Adipocyte (in vitro differentiated cells): Measurements from ENCODE around the gene CES4A.
A peak's percentile ranks its signal among the peaks of the same experiment; 100 is the strongest.

Source experiments
- DNase-seq: peaks from one replicate; pipeline ENCODE4 v3.0.0-alpha.2; 2015; ENCODE audit warnings: low read depth
- H3K27me3 ChIP-seq: replicated peaks from 2 replicates; pipeline ENCODE4 v1.7.0; 2013; ENCODE audit warnings: mild to moderate bottlenecking, low read length, moderate library complexity; ENCODE audit not compliant: control insufficient read depth, insufficient read depth
- H3K36me3 ChIP-seq: 2 replicates; pipeline ENCODE4 v1.7.0; 2013; ENCODE audit warnings: low read length, mild to moderate bottlenecking, moderate library complexity; ENCODE audit not compliant: control insufficient read depth, insufficient read depth, severe bottlenecking
- H3K4me1 ChIP-seq: 2 replicates; pipeline ENCODE4 v1.7.0; 2013; ENCODE audit warnings: mild to moderate bottlenecking, low read length, moderate library complexity; ENCODE audit not compliant: control insufficient read depth, insufficient read depth
- H3K4me3 ChIP-seq: 2 replicates; pipeline ENCODE4 v1.7.0; 2013; ENCODE audit warnings: mild to moderate bottlenecking, low read length, moderate library complexity
- H3K9ac ChIP-seq: 2 replicates; pipeline ENCODE4 v1.7.0; 2013; ENCODE audit warnings: mild to moderate bottlenecking, low read length, moderate library complexity
- H3K9me3 ChIP-seq: 2 replicates; pipeline ENCODE4 v1.7.0; 2013; ENCODE audit warnings: mild to moderate bottlenecking, low read length, moderate library complexity; ENCODE audit not compliant: control insufficient read depth

CES4A gene

DNA sequence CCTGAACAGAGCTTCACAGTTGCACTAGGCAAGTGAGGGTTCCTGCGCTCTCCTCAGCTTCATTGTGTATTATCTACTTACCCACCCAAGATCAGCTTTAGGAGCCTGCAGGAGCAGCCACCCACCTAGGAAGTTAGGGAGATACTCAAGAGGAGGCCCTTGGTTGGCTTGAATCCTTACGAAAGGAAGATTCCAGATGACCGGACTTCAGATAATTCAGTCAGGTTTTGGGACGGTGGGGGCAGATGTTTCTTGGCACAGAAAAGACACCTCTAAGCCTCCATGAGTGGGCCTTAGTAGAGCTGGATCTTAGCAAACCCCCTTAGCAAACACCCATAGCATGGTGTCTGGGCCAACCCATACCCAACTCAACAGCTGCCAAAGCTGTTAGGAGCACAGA is 38.2 kb downstream of the CES4A start:
- Histone ChIP-seq H3K4me1 (peaks cover 26% of the 10 kb centered on the region), H3K9ac (no peak overlapping the region), H3K27me3 (no peaks in the 10 kb centered on the region), H3K4me3 (no peak overlapping the region), H3K36me3 (no peaks in the 10 kb centered on the region), H3K9me3 (no peaks in the 10 kb centered on the region)
- DNase-seq, result no peak

DNA sequence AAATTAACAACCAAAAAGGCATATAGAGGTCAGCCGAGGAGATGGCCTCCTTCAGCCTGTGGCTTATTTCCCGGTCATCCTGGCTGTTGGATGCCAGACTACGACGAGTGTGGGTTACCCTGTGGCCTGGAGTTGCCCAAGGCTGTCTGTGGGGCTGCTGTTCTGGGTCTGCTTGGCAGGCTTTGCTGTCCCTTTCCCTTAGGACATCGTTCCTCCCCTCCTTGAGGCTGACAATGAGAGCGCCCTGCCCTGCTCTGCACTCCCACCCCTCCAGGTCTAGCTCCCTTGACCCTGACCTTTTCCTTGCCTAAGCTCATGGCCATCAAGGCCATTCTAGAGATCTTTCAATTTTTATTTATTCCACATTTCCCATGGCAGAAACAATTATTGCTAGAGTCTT is 38.7 kb downstream of the CES4A start:
- no peak overlapping the region for H3K4me3 ChIP-seq
- DNase-seq, result no peak
- no peaks in the 10 kb centered on the region for H3K27me3 ChIP-seq
- no peaks in the 10 kb centered on the region for H3K9me3 ChIP-seq
- peaks cover 30% of the 10 kb centered on the region for H3K4me1 ChIP-seq
- H3K9ac ChIP-seq, result no peak overlapping the region
- no peaks in the 10 kb centered on the region for H3K36me3 ChIP-seq

DNA sequence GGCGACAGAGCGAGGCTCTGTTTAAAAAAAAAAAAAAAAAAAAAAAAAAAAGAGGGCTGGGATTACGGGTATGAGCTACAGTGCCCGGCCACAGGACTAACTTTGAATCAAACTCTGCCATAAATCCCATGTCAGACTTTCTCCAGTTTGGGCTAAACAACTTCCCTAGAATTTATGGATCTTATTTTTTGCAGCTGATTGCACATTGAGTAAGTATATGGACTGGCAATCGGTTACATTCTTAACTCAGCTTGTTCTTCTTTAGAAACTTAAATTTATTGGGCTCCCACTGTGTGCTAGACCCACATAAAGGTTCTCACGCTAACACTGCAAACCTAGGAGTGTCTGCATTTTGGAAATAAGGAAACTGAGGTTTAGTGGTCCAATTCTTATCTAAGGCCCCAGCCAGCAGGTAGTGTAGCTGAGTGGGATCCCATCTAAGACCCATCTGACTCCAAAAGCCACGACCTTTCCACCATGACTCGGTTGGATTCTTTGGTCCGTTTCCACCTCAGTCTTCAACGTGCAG is 39.8 kb downstream of the CES4A start:
- H3K9ac ChIP-seq, result peak overlapping the region; percentile 94
- H3K27me3 ChIP-seq, result no peaks in the 10 kb centered on the region
- peak overlapping the region; percentile 88 for H3K4me3 ChIP-seq
- no peaks in the 10 kb centered on the region for H3K9me3 ChIP-seq
- H3K36me3 ChIP-seq, result no peaks in the 10 kb centered on the region
- DNase-seq, result no peak
- H3K4me1 ChIP-seq, result peaks cover 24% of the 10 kb centered on the region

DNA sequence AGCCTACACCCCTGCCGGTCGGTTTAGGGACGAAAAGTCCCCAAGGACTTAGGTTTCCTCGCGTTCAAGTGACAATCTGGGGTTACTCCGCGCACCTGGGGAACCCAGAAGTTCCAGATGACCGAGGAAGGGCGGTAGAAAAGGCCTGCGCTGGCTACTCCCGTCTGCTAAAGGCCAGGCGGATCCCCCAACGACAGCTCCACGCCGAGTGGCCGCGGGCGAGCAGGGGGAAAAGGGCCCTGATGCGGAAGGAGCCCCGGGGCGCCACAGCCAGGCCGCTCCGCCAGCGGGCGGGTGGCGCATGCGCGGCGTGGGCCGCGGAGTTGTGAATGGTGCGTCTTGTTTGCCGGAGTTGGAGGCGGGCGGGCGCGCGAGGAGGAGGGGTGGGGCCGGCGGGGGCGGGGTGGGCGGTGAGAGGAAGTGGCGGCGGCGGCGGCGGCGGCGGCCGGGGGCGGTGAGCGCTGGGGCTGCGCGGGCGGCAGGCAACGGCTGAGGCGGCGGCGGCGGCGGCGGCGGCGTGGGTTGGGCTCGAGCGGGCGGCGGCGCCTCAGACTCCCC is 40.4 kb downstream of the CES4A start, which contains the start of gene CBFB:
CBFB (plus strand) TSS at position 454 of the 558 bp plus-strand sequence. CDS start 259 bp downstream, outside the sequence.
- no peaks in the 10 kb centered on the region for H3K27me3 ChIP-seq
- no peaks in the 10 kb centered on the region for H3K9me3 ChIP-seq
- no peaks in the 10 kb centered on the region for H3K36me3 ChIP-seq
- DNase-seq, result peak; percentile 97
- H3K4me3 ChIP-seq, result peak within 1 kb of the TSS; percentile 95
- peaks cover 24% of the 10 kb centered on the region for H3K4me1 ChIP-seq
- peak within 1 kb of the TSS; percentile 94 for H3K9ac ChIP-seq

DNA sequence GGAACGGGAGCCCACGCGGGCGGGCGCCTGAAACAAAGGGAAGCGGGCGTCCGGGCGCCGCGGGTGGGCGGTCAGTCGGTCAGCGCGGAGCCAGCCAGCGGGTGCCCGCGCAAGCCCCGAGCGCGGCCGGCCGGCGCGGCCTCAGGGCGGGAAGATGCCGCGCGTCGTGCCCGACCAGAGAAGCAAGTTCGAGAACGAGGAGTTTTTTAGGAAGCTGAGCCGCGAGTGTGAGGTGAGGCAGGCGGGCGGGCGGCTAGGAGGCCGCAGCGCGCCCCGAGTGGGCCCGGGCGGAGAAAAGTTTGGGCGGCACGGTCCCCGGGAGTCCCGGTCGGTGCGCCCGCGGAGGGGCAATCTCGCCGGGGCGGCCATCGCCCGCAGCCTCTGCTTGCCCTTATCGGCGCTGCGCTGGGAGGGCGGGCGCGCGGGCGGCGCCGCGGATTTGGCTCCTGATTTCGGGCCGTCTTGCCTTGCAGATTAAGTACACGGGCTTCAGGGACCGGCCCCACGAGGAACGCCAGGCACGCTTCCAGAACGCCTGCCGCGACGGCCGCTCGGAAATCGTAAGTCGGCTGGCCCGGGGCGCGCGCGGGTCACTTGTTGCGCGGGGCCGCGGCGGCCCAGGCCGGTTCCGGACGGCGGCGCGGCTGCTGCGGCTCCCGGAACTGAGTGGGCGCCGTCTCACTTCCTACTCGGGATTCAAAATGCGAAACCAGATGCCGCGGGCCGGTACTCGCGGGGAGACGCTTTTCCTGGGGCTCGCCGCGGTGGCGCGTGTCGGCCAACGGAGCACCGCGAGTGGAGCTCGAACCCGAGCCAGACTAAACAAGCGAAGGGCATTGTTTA is 41.1 kb downstream of the CES4A start:
- Histone ChIP-seq H3K27me3 (no peaks in the 10 kb centered on the region), H3K9me3 (no peaks in the 10 kb centered on the region), H3K36me3 (no peaks in the 10 kb centered on the region), H3K9ac (peak overlapping the region; percentile 94), H3K4me3 (peak overlapping the region; percentile 95), H3K4me1 (peaks cover 26% of the 10 kb centered on the region)
- DNase-seq, result peak; percentile 87

DNA sequence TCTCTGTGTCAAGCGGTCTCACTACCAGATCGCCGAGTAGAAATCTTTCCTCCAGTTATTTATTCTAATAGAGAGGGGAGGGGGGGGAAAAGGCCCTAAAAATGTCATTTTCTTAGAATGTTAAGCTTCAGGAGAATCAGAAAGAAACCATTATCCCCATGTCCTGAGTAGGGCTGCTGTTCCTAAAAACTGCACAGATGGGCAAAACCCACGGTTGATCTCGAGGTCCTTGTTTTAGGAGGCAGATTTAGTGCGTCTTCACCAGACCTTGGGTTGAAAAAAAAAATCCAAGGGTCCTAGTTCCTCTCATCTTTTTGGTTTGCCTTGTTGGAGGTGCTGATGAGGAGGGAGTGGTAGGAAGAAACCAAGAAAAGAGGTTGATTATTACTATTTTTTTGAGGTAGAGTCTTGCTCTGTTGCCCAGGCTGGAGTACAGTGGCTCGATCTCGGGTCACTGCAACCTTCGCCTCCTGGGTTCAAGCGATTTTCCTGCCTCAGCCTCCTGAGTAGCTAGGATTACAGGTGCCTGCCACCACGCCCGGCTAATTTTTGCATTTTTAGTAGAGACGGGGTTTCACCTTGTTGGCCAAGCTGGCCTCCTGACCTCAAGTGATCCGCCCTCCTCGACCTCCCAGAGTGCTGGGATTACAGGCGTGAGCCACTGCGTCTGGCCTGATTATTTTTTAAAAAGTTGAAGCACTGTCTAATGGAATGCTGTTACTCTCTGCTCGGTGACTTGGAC is 42.0 kb downstream of the CES4A start:
- H3K4me1 ChIP-seq, result peaks cover 33% of the 10 kb centered on the region
- no peak for DNase-seq
- H3K4me3 ChIP-seq, result peak overlapping the region; percentile 95
- no peaks in the 10 kb centered on the region for H3K36me3 ChIP-seq
- no peaks in the 10 kb centered on the region for H3K27me3 ChIP-seq
- peak overlapping the region; percentile 94 for H3K9ac ChIP-seq
- H3K9me3 ChIP-seq, result no peaks in the 10 kb centered on the region

DNA sequence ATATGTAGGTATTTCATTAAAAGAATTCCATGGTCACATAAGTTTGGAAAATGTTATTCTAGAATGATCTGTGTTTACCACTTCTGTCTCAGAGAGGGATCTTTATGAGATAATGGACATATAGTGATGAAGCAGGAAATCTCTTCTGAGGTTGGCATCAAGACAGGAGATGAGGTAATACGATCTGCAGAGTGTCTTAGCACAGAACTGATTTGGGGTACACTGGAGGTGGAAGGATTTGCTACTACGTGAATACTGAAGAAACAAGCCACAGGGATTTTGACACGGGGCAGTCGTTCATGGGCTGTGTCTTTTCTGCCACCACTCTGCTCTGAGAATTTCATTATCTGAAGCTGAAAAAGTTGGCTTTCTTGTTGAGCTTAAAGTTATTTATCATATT is 46.1 kb downstream of the CES4A start:
- Histone ChIP-seq H3K4me3 (no peak overlapping the region), H3K9ac (no peak overlapping the region), H3K4me1 (peaks cover 33% of the 10 kb centered on the region), H3K36me3 (peaks cover 10% of the 10 kb centered on the region), H3K27me3 (no peaks in the 10 kb centered on the region), H3K9me3 (no peaks in the 10 kb centered on the region)
- no peak for DNase-seq

DNA sequence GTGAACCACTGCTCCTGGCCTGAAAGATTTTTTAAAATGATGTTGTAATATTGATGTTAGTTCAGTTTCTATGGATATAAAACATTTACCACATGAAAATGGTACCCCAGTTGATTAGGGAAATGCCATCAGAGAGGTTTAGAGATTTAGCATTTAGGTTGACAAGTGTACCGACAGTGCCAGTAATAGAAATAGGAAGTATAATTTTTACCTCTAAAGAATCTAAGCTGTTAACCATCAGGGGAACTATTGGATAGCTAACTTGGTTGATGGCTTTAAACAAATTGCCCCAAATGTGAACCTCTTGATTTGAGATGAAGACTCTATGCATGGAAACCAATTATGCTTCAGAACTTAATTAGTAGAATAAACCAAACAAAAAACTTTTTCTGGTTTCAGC is 47.0 kb downstream of the CES4A start:
- peaks cover 12% of the 10 kb centered on the region for H3K36me3 ChIP-seq
- no peak overlapping the region for H3K4me3 ChIP-seq
- no peak overlapping the region for H3K9ac ChIP-seq
- peaks cover 31% of the 10 kb centered on the region for H3K4me1 ChIP-seq
- H3K9me3 ChIP-seq, result no peaks in the 10 kb centered on the region
- DNase-seq, result no peak
- H3K27me3 ChIP-seq, result no peaks in the 10 kb centered on the region

DNA sequence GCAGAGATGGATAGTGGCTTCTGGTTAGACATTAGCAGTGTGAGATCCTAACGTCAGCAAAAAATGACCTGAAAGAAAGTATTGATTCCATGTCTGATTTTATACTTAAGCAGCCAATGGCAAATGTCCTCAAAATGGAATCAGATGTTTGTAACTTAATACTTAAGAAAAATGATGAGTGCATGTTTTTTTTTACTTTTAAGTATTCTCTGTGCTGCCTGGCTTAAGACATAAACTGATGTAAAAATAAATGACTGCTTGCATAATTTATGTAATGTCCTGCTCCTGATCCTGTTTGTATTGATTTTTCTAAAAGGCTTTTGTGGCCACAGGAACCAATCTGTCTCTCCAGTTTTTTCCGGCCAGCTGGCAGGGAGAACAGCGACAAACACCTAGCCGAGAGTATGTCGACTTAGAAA is 47.9 kb downstream of the CES4A start:
- Histone ChIP-seq H3K9ac (no peak overlapping the region), H3K27me3 (no peaks in the 10 kb centered on the region), H3K9me3 (no peaks in the 10 kb centered on the region), H3K4me1 (peaks cover 28% of the 10 kb centered on the region), H3K36me3 (peaks cover 12% of the 10 kb centered on the region), H3K4me3 (peak overlapping the region; percentile 29)
- peak; percentile 73 for DNase-seq

DNA sequence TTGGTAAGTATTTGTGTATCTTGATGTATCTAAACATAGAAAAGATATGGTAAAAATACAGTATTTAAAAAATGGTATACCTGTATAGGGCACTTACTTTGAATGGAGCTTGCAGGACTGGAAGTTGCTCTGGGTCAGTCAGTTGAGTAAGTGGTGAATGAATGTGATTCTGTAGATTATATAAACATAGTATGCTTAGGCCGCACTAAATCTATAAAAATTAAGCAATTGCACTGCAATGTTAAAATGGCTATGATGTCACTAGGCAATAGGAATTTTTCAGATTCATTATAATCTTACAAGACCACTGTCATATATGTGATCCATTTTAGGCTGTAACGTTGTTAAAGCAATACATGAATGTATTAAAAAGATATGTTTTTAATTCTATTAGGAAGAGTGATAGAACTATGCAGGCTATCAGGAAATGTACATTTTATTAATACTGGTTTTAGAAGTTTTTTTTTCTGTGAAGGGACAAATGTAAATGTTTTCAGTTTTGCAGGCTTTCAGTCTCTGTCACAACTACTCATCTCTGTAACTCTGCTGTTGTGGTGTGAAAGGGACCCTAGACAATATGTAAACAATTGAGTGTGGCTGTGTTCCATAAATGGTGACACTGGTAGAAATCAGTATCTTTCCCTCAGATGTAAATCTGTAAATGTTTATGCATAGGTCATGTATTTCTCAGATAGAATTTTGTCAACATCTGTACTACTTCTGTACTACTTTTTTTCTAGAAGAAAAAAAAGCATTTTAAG is 51.1 kb downstream of the CES4A start:
- Histone ChIP-seq H3K27me3 (no peaks in the 10 kb centered on the region), H3K4me1 (peaks cover 20% of the 10 kb centered on the region), H3K4me3 (no peak overlapping the region), H3K9me3 (no peaks in the 10 kb centered on the region), H3K36me3 (peaks cover 23% of the 10 kb centered on the region), H3K9ac (no peak overlapping the region)
- DNase-seq, result no peak
